Hematopoietic multipotent progenitor cell treated with erythropoietin and hydrocortisone succinate and interleukin-3 and kit ligand, for 4 days (in vitro differentiated cells): Measurements from ENCODE around the gene PNKP.

Experiments used
- DNase-seq: peaks from one replicate; pipeline ENCODE4 v3.0.0-alpha.2; 2015

Gene PNKP

GRCh38 chr19:49874503-49875157 lies 7.3 kb upstream of the PNKP start:
- peak; percentile 0 for DNase-seq

GRCh38 chr19:49873834-49874233 lies 6.5 kb upstream of the PNKP start:
- DNase-seq, result no peak

- DNase-seq, result no peak
Observed at GRCh38 chr19:49873129-49873521, 5.7 kb upstream of the PNKP start.

GRCh38 chr19:49872245-49873128 lies 5.1 kb upstream of the PNKP start:
- no peak for DNase-seq

GRCh38 chr19:49871349-49871985 lies 4.1 kb upstream of the PNKP start:
- DNase-seq, result no peak

GRCh38 chr19:49870309-49870901 lies 3.0 kb upstream of the PNKP start:
- no peak for DNase-seq

- DNase-seq, result peak; percentile 100
Observed at GRCh38 chr19:49869484-49870308, 2.3 kb upstream of the PNKP start.

- no peak for DNase-seq
Observed at GRCh38 chr19:49869009-49869483, 1.7 kb upstream of the PNKP start.

GRCh38 chr19:49864890-49865289 lies 2.5 kb downstream of the PNKP start:
- no peak for DNase-seq

- DNase-seq, result no peak
Observed at GRCh38 chr19:49863935-49864320, 3.4 kb downstream of the PNKP start.

- DNase-seq, result no peak
Observed at GRCh38 chr19:49863254-49863934, 4.0 kb downstream of the PNKP start.

GRCh38 chr19:49862391-49863253 lies 4.8 kb downstream of the PNKP start:
- peak; percentile 60 for DNase-seq

- DNase-seq, result no peak
Observed at GRCh38 chr19:49861541-49862378, 5.6 kb downstream of the PNKP start.

GRCh38 chr19:49861107-49861506 lies 6.3 kb downstream of the PNKP start:
- DNase-seq, result no peak

GRCh38 chr19:49860336-49861102 lies 6.9 kb downstream of the PNKP start:
- DNase-seq, result no peak

- DNase-seq, result no peak
Observed at GRCh38 chr19:49859682-49860335, 7.6 kb downstream of the PNKP start.

- DNase-seq, result no peak
Observed at GRCh38 chr19:49858088-49858985, 9.0 kb downstream of the PNKP start.

GRCh38 chr19:49857838-49858087 lies 9.6 kb downstream of the PNKP start:
- no peak for DNase-seq
